Stimulated activated CD8-positive, alpha-beta memory T cell treated with anti-CD3 and anti-CD28 coated beads, Interleukin-4, amount 100 ng/mL, for 4 hours (primary cell): ENCODE data around the gene GNA14.
"Not testable (repeated sequence)": the region's sequence is repeated elsewhere in the genome, so short reads cannot be mapped to it uniquely, and the experiment has no call there.

ENCODE experiments used
- DNase-seq, 2 donors: peaks; one replicate each; pipeline ENCODE4 v3.0.0-alpha.2; 2020; ENCODE audit warnings: low read depth in 2 of 2, low spot score in 1 of 2

Gene GNA14

DNA sequence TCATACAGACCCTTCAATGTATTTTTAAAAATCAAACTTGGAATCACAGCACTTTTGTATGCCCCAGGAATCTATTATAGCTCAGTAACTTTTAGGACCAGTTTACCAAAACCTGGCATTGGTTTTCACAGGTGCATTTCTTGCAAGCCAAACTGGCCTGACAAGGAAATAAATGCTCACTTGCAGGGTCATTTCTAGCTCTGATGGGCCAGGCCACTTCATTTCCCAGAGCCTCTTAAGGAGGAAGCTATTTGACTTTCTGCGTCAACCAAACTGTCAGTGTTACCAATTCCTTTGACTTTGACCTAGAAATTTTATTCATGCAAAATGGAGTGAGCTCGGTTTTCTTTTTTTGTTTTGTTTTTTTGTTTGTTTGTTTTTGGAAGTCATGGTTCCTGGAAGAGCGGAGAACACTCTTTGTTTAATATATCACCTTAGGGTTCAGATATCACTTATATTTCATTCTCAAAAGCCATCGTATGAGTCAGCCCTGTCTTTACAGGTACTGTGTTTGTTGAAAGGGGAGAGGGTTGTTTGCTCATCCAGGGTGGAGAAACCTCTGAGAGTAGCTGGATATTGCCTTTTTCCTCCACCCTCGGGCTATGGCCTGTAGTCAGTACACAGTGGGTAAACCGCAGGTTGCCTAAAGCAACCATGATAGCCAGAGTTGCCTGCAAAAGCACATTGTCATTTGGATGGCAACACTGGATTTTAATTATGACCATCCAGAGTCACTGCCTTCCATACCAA lies 58.9 kb downstream of the GNA14 start:
- no peak for DNase-seq

DNA sequence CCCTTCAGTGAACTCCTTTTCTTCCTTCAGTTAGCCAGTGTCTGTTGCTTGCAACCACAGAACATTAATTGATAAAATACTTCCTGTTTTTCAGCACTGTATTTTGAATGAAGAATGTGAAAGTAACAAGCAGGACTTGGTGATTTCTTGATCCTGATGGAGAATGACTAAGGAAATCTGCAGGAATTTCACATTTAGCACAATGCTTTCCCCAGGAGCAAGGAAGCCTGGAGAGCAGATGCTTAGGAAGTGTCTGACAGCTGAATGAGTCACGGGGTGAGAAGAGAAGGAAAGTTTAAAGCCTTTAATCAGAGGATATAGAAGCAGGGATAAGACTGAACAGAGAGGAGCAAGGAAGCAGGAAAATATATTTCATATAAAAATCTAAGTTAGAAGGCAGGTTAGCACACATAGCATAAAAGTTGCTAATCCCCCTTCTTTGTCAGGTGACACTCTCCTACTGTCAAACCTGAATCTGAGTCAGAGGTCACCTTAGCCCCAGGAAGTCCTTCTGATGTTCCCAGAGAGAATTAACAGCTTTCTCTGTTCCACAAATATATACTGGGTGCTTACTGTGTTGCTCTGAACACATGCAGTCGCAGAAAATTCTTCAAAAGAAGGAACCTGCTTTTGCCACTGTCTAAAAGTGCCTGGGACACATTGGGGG lies 59.7 kb downstream of the GNA14 start:
- no peak for DNase-seq

DNA sequence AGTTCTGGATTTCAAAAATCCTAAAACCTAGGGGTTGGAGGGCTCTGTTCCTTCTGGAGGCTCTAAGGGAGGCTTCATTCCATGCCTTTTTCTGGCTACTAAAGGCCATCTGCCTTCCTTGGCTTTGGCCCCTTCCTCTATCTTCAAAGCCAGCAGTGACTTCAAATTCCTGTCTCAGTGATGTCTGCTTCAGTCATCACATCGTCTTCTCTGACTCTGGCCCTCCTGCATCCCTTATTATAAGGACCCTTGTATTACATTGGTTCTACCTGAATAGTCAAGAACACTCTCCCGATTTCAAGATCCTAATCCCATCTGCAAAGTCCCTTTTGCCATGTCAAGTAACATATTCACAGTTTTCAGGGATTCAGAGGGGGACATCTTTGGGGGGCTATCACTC lies 60.3 kb downstream of the GNA14 start:
- no peak for DNase-seq

DNA sequence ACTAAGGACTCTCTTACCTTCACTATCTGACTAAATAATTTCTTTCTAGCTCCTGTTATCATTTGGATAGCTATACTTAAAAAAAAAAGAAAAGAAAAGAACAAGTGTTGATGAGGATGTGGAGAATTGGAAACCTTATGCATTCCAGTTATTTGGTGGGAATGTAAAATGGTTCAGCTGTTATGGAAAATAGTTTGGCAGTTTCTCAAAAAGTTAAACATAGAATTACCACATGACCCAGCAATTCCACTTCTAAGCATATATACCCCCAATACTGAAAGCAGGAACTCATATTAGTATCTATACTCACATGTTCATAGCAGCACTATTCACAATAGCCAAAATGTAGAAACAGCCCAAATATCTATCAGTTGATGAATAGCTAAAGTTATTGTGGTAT lies 61.1 kb downstream of the GNA14 start:
- DNase-seq, result no peak

DNA sequence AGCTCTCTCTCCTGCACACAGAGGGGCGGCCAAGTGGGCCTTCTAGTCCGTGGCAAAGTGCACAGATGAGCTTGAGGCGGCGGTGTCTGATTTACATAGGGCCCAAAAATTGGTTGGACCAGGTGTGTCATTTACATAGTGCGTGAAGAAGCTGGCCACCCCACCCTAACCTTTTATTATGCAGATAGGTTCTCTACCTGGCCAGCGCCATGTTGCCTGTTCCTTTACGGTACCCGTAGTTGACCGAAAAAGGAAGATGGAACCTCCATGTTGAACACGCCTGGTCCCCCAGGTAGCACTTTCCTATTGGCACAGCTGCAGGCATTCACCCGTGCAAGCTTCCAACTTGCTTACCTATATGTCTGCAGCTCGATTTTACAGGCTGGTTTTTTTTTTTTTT lies 61.5 kb downstream of the GNA14 start:
- no peak for DNase-seq

DNA sequence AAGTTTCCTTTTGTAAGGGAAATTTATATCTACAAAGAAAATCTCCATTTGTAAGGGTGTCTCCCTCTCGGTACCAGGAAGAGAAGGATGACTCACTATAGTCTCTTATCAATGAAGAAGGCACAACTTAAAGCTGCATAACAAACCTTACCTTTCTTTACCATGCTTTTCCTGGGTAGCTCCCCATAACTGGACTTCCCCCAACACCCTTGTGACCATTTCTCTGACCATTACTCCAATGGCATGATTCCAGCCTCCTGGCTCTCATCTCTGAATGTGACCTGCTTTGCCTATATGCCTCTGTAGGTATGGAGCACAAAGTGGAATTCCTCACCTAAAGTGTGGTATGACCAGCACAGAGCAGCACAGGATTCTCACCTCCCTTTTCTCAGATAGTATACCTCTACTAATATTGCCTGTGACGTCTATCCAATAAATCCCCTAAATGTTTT lies 62.8 kb downstream of the GNA14 start:
- DNase-seq, result no peak

DNA sequence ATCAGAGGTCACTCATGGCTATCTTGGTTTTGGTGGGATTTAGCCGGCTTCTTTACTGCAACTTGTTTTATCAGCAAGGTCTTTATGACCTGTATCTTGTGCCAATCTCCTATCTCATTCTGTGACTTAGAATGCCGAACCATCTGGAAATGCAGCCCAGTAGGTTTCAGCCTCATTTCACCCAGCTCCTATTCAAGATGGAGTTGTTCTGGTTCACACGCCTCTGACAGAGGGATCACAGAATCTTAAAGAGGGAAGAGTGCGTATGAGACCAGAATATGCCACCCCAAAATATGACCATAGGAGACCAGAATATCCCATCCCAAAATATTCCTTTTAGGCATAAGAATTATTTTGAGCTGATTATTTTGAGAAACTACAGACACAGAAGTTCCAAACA lies 63.2 kb downstream of the GNA14 start:
- not testable (repeated sequence) for DNase-seq

DNA sequence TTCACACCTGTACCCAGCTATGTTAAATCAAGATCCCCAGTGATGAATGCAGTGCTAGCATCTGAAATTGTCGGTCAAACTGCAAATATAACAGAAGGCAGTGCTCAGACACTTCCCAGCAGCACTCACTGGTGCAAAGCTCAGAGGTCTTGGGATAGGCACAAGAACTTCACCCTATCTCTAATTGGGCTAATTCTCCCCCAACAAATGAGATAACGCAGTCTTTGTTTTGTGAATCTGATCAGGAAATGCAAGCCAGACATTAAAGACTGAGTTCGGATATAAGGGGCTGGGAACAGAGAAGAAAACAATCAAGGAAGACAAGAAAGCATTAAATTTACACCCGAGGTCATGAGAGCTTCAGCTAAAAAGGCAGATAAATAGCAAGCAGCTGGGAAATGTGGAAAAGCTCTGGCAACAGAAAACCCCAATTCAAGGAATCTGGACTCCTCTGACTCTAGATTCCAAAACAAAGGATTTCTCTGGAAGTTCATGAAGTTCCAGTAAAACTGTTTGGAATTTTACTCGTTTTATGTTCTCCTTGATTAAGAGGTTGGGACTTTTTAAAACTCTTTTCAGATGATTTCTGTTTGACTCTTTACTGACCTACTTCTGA lies 65.1 kb downstream of the GNA14 start:
- DNase-seq, result no peak

DNA sequence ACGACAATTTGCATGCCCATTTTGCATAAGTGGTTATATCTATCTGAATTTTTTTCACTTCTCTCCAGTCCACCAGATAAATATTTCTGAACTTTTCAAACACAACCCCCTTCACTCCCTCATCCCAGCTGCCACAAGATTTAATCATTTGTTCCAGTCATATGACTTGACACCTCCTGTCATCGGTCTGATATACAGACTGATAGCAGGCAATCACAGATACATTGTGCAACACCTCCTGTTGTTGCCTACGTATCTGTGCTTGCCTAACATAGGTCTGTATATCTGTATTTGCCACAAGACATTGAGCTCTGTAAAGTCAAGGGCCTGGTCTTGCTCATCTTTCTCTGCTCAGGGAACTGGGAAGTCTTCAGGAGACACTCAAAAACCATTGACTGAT lies 65.6 kb downstream of the GNA14 start:
- no peak for DNase-seq

DNA sequence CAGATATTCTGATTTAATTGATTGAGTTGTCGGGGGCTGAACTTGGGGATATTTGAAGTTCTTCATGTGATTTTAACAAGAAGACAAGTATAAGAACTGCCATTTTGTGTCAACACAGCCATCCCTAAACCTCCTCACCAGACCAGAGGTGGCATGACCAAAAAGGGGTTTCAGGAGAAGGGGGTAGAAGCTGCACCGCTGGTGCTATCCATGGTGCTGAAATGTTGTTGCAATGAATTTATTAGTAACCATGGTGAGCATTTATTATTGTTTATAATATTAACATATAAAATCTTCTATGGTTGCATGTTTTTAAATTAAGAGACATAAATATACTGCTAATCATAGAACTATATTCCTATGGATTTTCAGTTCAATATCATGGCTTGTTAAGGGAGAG lies 72.3 kb downstream of the GNA14 start:
- no peak for DNase-seq

DNA sequence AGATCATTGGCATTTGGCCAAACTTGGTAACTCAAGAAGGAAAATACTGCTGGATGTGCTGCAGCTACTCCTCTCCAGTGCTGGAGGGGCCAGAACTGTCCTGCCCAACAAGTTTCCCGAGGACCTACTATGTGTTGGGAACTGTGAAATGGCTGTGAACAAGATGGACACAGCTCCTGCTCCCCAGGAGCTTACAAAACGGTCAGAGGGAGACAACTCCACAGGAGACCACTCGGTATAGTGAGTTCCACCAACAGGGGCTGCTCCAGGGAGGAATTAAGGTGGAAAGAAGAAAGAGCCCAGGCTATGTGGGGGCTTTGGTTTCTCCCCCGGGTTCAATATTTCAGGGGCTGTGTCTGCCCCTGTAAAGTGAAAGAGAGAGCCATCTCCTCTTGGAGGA lies 78.8 kb downstream of the GNA14 start:
- no peak for DNase-seq

DNA sequence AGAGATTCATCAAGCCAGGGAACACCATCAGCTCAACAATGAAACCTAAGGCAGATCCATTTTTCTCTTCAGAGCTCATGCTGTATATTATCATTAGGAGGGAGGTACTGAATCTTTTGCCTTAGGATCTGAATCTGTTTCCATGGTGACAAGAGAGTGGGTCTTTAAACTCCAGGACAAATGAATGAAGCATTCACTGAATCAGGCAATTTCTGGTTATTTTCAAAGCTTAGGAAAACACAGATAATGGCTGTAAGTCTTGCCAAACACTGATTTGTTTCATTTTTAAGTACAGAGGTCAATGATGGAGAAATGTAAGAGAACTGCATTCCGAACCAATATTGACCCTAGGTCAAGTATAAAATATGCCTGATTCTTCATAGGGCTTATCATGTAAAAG lies 84.9 kb downstream of the GNA14 start:
- no peak for DNase-seq

DNA sequence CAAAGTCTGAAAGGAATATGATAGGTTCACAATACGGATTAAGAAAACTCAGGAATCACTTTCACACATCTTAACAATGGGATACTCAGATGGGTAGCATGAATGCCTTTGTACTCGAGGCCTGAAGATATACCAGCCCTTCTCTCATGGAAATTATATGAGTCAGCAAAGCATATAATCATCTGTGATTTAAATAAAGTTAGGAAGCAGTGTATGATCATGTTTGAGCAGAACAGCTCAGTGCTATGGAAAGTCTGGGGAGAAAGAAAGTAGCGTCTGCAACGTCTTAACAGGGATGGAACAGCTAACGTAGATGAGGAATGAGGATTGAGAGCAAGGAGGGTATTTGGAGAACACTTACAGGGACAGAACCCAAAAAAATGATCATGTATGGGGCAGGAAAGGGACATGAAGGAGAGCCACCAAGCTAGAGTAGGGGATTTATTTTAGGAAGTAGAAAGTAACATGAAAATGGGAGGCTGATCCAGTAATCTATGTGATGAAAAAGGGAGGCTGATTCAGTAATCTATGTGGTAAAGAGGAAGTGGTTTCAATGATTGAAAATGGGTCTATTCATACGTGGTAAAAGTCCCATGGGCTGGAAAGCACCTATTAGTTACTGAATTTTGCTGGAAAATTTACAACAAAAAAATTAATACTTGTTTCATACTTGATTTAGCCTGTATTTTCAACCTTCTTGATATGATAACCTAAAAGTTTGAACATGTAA lies 85.9 kb downstream of the GNA14 start:
- DNase-seq, result no peak

DNA sequence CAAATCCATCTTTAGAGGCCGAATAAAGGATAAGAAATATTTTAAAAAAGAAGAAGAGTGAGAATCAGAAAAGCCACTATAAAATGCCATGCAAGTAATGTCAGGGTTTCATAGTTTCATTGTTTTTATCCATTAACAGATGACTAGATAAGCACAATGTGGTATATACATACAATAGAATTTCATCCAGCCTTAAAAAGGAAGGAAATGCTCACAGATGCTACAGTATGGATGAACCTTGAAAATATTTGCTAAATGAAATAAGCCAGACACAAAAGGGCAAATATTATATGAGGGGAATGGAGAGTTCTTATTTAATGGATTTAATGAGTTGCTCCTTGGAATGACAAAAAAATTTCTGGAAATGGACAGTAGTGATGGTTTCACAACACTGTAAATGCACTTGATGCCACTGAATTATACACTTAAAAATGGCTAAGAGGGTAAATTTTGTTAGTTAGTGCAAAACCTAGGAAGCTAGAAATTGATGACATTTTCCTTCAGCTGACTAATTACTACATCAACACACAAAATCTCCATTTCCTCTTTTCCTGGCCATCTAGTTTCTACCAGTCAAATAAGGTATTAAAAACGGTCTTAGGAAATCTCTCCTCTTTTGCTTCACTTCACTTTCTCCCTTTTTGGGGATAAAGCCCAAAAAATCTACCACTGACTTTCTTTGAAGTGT lies 86.6 kb downstream of the GNA14 start:
- DNase-seq, result no peak

DNA sequence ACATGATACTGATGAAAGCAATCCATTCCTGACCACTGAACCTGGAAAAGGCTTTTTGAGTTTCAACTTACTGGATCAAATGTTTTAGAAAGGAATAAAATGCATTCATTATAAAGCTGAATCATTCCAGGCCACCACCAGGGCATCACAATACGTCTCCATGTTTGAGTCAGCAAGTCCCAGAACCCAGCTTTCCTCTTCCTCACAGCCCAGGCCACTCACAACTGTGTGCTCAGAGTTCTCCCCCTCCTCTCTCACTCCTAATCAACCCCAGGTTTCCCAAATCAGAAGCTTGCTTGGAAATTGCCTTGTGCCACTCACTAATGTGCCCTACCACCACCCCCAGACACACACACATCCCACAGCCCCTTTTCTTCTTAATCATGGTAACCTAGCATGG lies 91.7 kb downstream of the GNA14 start:
- no peak for DNase-seq

DNA sequence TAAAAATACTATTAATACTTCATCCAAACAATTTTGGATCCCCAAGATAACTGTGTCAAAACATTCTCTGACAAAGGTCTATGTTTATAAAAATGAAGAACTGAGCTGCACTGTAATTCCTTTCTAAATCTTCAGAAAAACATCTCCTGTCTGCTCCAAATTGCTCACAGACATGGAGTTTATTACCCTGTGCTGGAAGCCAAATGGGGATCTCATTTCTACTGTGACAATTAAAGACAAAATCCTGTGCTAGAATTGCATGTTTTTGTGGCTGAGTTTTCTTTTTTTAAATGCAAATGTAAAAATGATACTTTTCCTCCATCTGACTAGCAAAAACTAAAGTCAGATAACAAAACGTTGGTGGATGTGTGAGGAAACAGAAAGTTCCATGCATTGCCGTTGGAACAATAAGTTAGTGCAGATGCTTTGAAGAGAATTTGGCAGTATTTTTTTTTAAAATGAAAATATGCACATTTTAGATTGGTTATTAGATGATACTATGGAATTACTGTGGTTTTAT lies 93.5 kb downstream of the GNA14 start:
- no peak for DNase-seq

DNA sequence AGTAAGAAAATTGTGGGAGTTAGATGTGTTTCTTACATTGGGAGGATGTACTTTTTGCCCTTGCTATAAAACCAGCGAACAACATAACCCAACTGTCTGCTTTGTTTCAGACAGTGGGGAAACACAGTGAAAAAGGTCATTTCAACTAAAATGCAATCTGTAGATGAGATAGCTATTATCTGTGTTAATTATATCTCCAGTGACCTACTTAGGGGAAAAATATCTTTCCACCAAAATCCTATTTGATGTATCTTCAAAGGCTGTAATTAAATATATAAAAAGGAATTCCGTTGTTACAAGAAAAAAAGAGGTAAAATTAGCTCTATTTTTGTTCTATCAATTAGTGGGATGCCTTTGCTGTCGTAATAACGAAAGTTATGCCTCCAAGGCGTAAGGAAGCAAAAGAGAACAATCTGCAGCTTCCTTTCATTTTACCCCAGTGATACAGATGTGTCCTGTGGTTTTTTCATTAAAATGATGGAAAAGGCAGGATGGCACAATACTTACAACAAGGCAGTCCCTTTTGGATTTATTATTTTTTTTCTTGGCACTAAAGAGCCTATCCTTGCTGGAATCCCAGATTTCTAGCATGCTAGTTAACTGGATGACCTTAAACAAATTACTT lies 100.9 kb downstream of the GNA14 start:
- DNase-seq, result no peak

DNA sequence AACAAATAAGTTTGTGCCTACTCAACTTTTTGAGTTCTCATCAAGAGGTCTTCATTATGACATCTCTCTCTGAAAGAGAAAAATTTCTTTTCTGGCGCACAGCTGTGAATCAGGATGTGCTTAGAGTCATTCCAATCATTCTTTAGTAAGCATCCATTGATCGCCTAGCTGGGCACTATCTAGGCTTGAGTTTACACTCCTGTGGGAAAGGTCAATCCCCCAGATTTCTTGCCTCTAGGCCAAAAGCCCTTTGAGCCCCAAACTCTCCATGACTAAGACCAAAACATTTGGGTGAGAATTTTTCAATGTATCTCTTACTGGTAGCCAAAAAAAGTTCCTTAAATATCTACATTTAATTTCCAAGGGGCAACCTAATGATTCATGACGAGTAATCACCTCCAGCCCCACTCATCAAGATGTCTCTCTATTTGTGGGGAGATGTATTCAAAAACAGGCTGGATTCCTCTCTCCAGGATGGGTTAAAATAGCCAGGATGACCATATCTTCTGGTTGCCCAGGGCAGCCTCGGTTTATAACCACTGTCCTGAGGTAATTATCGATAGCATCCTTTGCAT lies 101.7 kb downstream of the GNA14 start:
- no peak for DNase-seq

DNA sequence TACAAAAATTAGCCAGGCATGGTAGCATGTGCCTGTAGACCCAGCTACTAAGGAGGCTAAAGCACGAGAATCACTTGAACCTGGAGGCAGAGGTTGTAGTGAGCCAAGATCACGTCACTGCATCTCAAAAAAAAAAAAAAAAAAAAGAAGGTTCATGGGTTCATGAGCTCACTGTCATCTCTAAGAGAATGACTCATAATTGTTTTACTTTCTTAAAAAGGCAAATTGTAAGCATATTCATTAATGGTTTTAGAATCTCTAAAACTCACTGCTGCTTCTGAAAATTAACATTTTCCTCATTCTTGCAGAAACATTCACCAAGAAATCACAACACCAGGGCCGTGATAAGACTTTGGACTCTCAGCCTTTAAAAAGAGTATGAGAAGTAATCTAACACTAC lies 103.6 kb downstream of the GNA14 start:
- no peak for DNase-seq

DNA sequence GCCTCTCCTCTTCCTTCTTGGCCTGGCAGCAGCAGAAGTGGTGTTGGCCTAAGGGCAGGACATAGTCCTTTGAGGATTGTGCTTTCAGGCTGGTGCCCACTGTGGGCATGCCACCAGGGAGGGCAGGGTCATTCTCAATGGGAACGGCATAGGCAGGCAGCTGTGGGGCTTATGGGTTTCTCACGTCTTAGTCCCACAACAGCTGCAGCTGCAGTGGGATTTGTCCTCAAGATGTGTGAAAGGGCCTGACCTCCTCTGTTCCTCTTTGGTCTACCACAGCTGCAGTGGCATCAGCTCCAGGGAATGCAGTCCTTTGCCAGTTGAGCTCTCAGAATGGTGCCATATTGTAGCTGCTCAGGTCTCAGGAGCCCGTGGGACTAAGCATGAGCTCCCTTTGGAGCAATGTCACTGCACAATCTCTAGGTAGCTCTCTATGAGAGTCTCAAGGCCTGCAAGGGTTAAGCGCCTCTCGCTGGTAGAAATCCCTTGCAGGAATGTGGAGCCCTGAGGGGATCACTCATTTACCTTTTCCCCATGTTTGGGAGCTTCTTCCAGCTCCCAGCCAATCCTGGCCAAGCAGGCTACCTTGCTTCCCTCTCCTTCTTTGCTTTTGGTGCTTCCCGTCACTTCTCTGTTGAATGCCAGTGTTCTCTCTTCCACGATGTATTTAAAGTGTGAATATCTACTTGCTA lies 104.8 kb downstream of the GNA14 start:
- no peak for DNase-seq
